Common myeloid progenitor, CD34-positive (primary cell): ENCODE measurements around the gene ATP1A3.
"Not testable (repeated sequence)": the region's sequence is repeated elsewhere in the genome, so short reads cannot be mapped to it uniquely, and the experiment has no call there.

Source experiments
- CTCF ChIA-PET: fragments of 350-600 bp; sonication (Branson Sonifier 250); formaldehyde crosslinking; loops from one replicate; lab custom pipeline; 2021; ENCODE audit warnings: antibody characterized with exemption; lab: Charles Lee
- POLR2A ChIA-PET: fragments of 350-600 bp; sonication (Branson Sonifier 250); formaldehyde crosslinking; loops from one replicate; lab custom pipeline; 2021; ENCODE audit warnings: antibody characterized with exemption; lab: Charles Lee
- DNase-seq, 3 donors: peaks; one replicate each; pipeline versions ENCODE4 v3.0.0 to v3.0.0-alpha.2; 2013
- H3K27ac ChIP-seq, 2 experiments: 1 replicate in 1 of 2; 2 replicates in 1 of 2; pipeline ENCODE4 v1.7.0; 2013; ENCODE audit warnings: inconsistent platforms in 2 of 2, low read length in 2 of 2, mild to moderate bottlenecking in 2 of 2, low read depth in 1 of 2, moderate library complexity in 1 of 2; ENCODE audit not compliant: severe bottlenecking in 2 of 2, insufficient read depth in 1 of 2, poor library complexity in 1 of 2
- H3K27me3 ChIP-seq, 5 experiments: replicated peaks in 2 of 5; 1 replicate in 3 of 5; 2 replicates in 2 of 5; pipeline versions ENCODE4 v1.6.1 to v1.7.0; 2013; ENCODE audit warnings: low read length in 4 of 5, mild to moderate bottlenecking in 2 of 5, moderate library complexity in 2 of 5, inconsistent platforms in 1 of 5; ENCODE audit not compliant: insufficient read depth in 5 of 5, control insufficient read depth in 4 of 5
- H3K36me3 ChIP-seq, 4 experiments: 1 replicate in 2 of 4; 2 replicates in 2 of 4; pipeline versions ENCODE4 v1.6.1 to v1.7.0; 2013; ENCODE audit warnings: low read length in 3 of 4, control low read depth in 1 of 4, mild to moderate bottlenecking in 1 of 4; ENCODE audit not compliant: control insufficient read depth in 4 of 4, insufficient read depth in 4 of 4
- H3K4me1 ChIP-seq, 4 experiments: 1 replicate in 3 of 4; 2 replicates in 1 of 4; pipeline versions ENCODE4 v1.6.1 to v1.7.1; 2013; ENCODE audit warnings: low read length in 3 of 4, mild to moderate bottlenecking in 3 of 4, control low read depth in 1 of 4, inconsistent platforms in 1 of 4, moderate library complexity in 1 of 4; ENCODE audit not compliant: control insufficient read depth in 4 of 4, insufficient read depth in 4 of 4; ENCODE audit errors: control extremely low read depth in 1 of 4
- H3K4me3 ChIP-seq, 7 experiments: 1 replicate in 4 of 7; 2 replicates in 3 of 7; pipeline versions ENCODE4 v1.5.1 to v1.7.0; 2013; ENCODE audit warnings: mild to moderate bottlenecking in 7 of 7, low read length in 6 of 7, moderate library complexity in 6 of 7, inconsistent platforms in 2 of 7, low read depth in 2 of 7, control low read depth in 1 of 7; ENCODE audit not compliant: insufficient read depth in 4 of 7, control insufficient read depth in 1 of 7; ENCODE audit errors: extremely low read depth in 1 of 7
- H3K9me3 ChIP-seq, 5 experiments: 1 replicate in 4 of 5; 2 replicates in 1 of 5; pipeline versions ENCODE4 v1.6.1 to v1.7.1; 2013; ENCODE audit warnings: low read length in 4 of 5, mild to moderate bottlenecking in 2 of 5, inconsistent platforms in 1 of 5, low read depth in 1 of 5, moderate library complexity in 1 of 5; ENCODE audit not compliant: control insufficient read depth in 4 of 5, insufficient read depth in 2 of 5; ENCODE audit errors: control extremely low read depth in 1 of 5
- WGBS: methylation state at CpG from one replicate; pipeline ENCODE4 v1.1.5; 2013; ENCODE audit not compliant: insufficient coverage; 5-methylcytosine and 5-hydroxymethylcytosine counted together

ATP1A3 gene

GRCh38 chr19:42012747-42013146, 18.7 kb upstream of the ATP1A3 start:
- CTCF ChIA-PET: interaction anchor here (1.1 to 1.2 kb wide), 2 partner anchors 15 kb away, joined by 3 read pairs; no protein-coding TSS in a partner anchor
- no CpG with 5 or more reads among the region's 3 CpGs for WGBS

GRCh38 chr19:42010245-42011126, 16.5 kb upstream of the ATP1A3 start:
- CTCF ChIA-PET: interaction anchor here (1.1 to 1.2 kb wide), 3 partner anchors 18 to 98 kb away, joined by 3 to 4 read pairs (median 3); no protein-coding TSS in a partner anchor
- POLR2A ChIA-PET: no interaction called here

More at GRCh38 chr19:42012747-42013146, 18.7 kb upstream of the ATP1A3 start:
- H3K4me3 ChIP-seq, H3K27ac ChIP-seq, H3K27me3 ChIP-seq, H3K4me1 ChIP-seq, H3K36me3 ChIP-seq, DNase-seq, H3K9me3 ChIP-seq: not testable (repeated sequence)
- POLR2A ChIA-PET: interaction anchor here (0.6 kb wide), 1 partner anchor 30 kb away, joined by 3 read pairs; no protein-coding TSS in a partner anchor

GRCh38 chr19:42006569-42006968, 12.5 kb upstream of the ATP1A3 start:
- CTCF ChIA-PET: no interaction called here
- Histone ChIP-seq H3K4me1 (no peaks in the 10 kb centered on the region), H3K27me3 (peaks cover 0 to 2% (median 0%) of the 10 kb centered on the region in 5 experiments), H3K36me3 (peaks cover 2 to 37% (median 5%) of the 10 kb centered on the region in 4 experiments), H3K27ac (no peak overlapping the region), H3K9me3 (no peaks in the 10 kb centered on the region), H3K4me3 (no peak overlapping the region)
- DNase-seq: no peak
- POLR2A ChIA-PET: no interaction called here
- WGBS: 100% methylated on average over 10 of the region's 13 CpGs

More at GRCh38 chr19:42010245-42011126, 16.5 kb upstream of the ATP1A3 start:
- Histone ChIP-seq H3K27ac (no peak overlapping the region), H3K4me1 (no peaks in the 10 kb centered on the region), H3K27me3 (no peaks in the 10 kb centered on the region), H3K9me3 (no peaks in the 10 kb centered on the region), H3K36me3 (peaks cover 0 to 17% (median 3%) of the 10 kb centered on the region in 4 experiments), H3K4me3 (no peak overlapping the region)
- no peak for DNase-seq
- WGBS: 95% methylated on average over 4 of the region's 11 CpGs

- no peak overlapping the region for H3K27ac ChIP-seq
- H3K27me3 ChIP-seq: peaks cover 0 to 6% (median 3%) of the 10 kb centered on the region in 5 experiments
- no peak overlapping the region for H3K4me3 ChIP-seq
- CTCF ChIA-PET: no interaction called here
- H3K36me3 ChIP-seq: peaks cover 2 to 37% (median 5%) of the 10 kb centered on the region in 4 experiments
- no peaks in the 10 kb centered on the region for H3K9me3 ChIP-seq
- WGBS: 98% methylated on average over 21 of the region's 22 CpGs
- no peaks in the 10 kb centered on the region for H3K4me1 ChIP-seq
- DNase-seq: no peak
- POLR2A ChIA-PET: no interaction called here
Measured at GRCh38 chr19:42005504-42005903, 11.5 kb upstream of the ATP1A3 start.

- Histone ChIP-seq H3K9me3 (no peaks in the 10 kb centered on the region), H3K27ac (no peak overlapping the region), H3K27me3 (peaks cover 2 to 21% (median 17%) of the 10 kb centered on the region in 5 experiments), H3K36me3 (peaks cover 2 to 42% (median 5%) of the 10 kb centered on the region in 4 experiments), H3K4me1 (peaks cover 0 to 5% (median under 1%) of the 10 kb centered on the region in 4 experiments), H3K4me3 (no peak overlapping the region)
- WGBS: 96% methylated on average over 14 of the region's 21 CpGs
- POLR2A ChIA-PET: no interaction called here
- no peak for DNase-seq
- CTCF ChIA-PET: interaction anchor here (1.0 to 2.0 kb wide), 2 partner anchors 16 to 45 kb away, joined by 3 to 4 read pairs; partner anchors contain the start of gene RABAC1
Measured at GRCh38 chr19:42003506-42004294, 9.7 kb upstream of the ATP1A3 start.

- Histone ChIP-seq H3K4me1 (peaks cover 0 to 22% (median 13%) of the 10 kb centered on the region in 4 experiments), H3K9me3 (no peaks in the 10 kb centered on the region), H3K27me3 (peaks cover 2 to 59% (median 40%) of the 10 kb centered on the region in 5 experiments), H3K4me3 (no peak overlapping the region), H3K27ac (no peak overlapping the region), H3K36me3 (peaks cover 0 to 25% (median 1%) of the 10 kb centered on the region in 4 experiments)
- POLR2A ChIA-PET: no interaction called here
- no peak for DNase-seq
- 100% methylated on average over 7 of the region's 7 CpGs for WGBS
- CTCF ChIA-PET: interaction anchor here (1.2 to 2.6 kb wide), 4 partner anchors 9 to 81 kb away, joined by 3 to 7 read pairs (median 4); no protein-coding TSS in a partner anchor
Measured at GRCh38 chr19:41999878-42000208, 5.8 kb upstream of the ATP1A3 start.
